SK-N-SH (cell line): ENCODE results near the gene ZNF548. TPM values are rescaled to one million over a fixed set of nuclear protein-coding genes. Genes with fewer than 3 reads are reported as not detected.
"Not testable (repeated sequence)": the region's sequence is repeated elsewhere in the genome, so short reads cannot be mapped to it uniquely, and the experiment has no call there.

Experiments
- CTCF ChIA-PET: fragments of 300-600, 350-600 bp; formaldehyde crosslinking; extraction: SDS; loops from one replicate; lab custom pipeline; 2021; lab: Yijun Ruan, JAX
- POLR2A ChIA-PET: fragments of 350-600 bp; sonication (Branson Sonifier 250); formaldehyde crosslinking; extraction: SDS; loops from one replicate; lab custom pipeline; 2020; ENCODE audit warnings: antibody characterized with exemption, inconsistent platforms; lab: Yijun Ruan, JAX
- DNase-seq: peaks from one replicate; pipeline ENCODE4 v3.0.0; 2012
- H2AFZ ChIP-seq: fragments of 200-600 bp; sonication (generic); 2 replicates; pipeline ENCODE4 v1.8.1; 2016; ENCODE audit warnings: antibody characterized with exemption, mild to moderate bottlenecking, low read depth
- H3F3A ChIP-seq: fragments of 200-600 bp; sonication (generic); replicated peaks from 2 replicates; pipeline ENCODE3; 2016; ENCODE audit warnings: antibody characterized with exemption, mild to moderate bottlenecking; ENCODE audit not compliant: insufficient read depth
- H3K27ac ChIP-seq, 2 experiments: fragments of 200-500 bp in 1 of 2; fragments of 200-600 bp in 1 of 2; sonication (Bioruptor generic) in 1 of 2; sonication (generic), shearing (Covaris generic) in 1 of 2; 2 replicates each; pipeline versions ENCODE4 v1.5.1 to v1.6.1; 2014 to 2016; ENCODE audit warnings: low read depth in 2 of 2, inconsistent platforms in 1 of 2, low read length in 1 of 2, mild to moderate bottlenecking in 1 of 2, mixed read lengths in 1 of 2
- H3K27me3 ChIP-seq: fragments of 200-600 bp; sonication (generic), shearing (Covaris generic); 2 replicates; pipeline ENCODE4 v1.6.1; 2016; ENCODE audit warnings: mixed run types; ENCODE audit not compliant: insufficient read depth
- H3K36me3 ChIP-seq, 2 experiments: fragments of 200-500 bp in 1 of 2; fragments of 200-600 bp in 1 of 2; sonication (Bioruptor generic) in 1 of 2; sonication (generic) in 1 of 2; replicated peaks in 1 of 2; 2 replicates each; pipeline versions ENCODE3 to v1.5.1; 2014 to 2016; ENCODE audit warnings: low read length in 1 of 2, mild to moderate bottlenecking in 1 of 2; ENCODE audit not compliant: insufficient read depth in 2 of 2, control insufficient read depth in 1 of 2
- H3K4me1 ChIP-seq, 2 experiments: fragments of 200-500 bp in 1 of 2; fragments of 200-600 bp in 1 of 2; sonication (Bioruptor generic) in 1 of 2; sonication (generic), shearing (Covaris generic) in 1 of 2; 2 replicates each; pipeline versions ENCODE4 v1.5.1 to v1.6.1; 2014 to 2016; ENCODE audit warnings: low read depth in 1 of 2, low read length in 1 of 2, mixed run types in 1 of 2; ENCODE audit not compliant: insufficient read depth in 2 of 2, control insufficient read depth in 1 of 2
- H3K4me2 ChIP-seq: fragments of 200-600 bp; sonication (generic), shearing (Covaris generic); 2 replicates; pipeline ENCODE4 v1.6.1; 2017; ENCODE audit warnings: mixed run types
- H3K4me3 ChIP-seq, 2 experiments: fragments of 200-500 bp in 1 of 2; fragments of 200-600 bp in 1 of 2; sonication (Bioruptor generic) in 1 of 2; sonication (generic), shearing (Covaris generic) in 1 of 2; 2 replicates each; pipeline versions ENCODE4 v1.5.1 to v1.8.1; 2014 to 2016; ENCODE audit warnings: low read depth in 2 of 2, inconsistent platforms in 1 of 2, low read length in 1 of 2, mild to moderate bottlenecking in 1 of 2, mixed read lengths in 1 of 2, moderate library complexity in 1 of 2
- H3K79me2 ChIP-seq: fragments of 200-600 bp; sonication (generic); 2 replicates; pipeline ENCODE4 v1.8.1; 2017; ENCODE audit warnings: mild to moderate bottlenecking; ENCODE audit not compliant: insufficient read depth
- H3K9ac ChIP-seq: fragments of 200-600 bp; sonication (generic); 2 replicates; pipeline ENCODE4 v1.6.1; 2017; ENCODE audit warnings: mixed run types
- H3K9me2 ChIP-seq: fragments of 200-600 bp; sonication (generic); 2 replicates; pipeline ENCODE4 v1.6.1; 2017; ENCODE audit warnings: mixed run types
- H3K9me3 ChIP-seq: fragments of 200-600 bp; sonication (generic); 2 replicates; pipeline ENCODE4 v1.6.1; 2017; ENCODE audit warnings: mixed run types, mild to moderate bottlenecking, moderate library complexity
- H4K20me1 ChIP-seq: fragments of 200-600 bp; sonication (generic); 2 replicates; pipeline ENCODE4 v1.6.1; 2017; ENCODE audit warnings: mild to moderate bottlenecking, mixed run types; ENCODE audit not compliant: insufficient read depth
- CTCF ChIP-seq: fragments of 200-600 bp; sonication (generic); IDR thresholded peaks from 2 replicates; pipeline ENCODE4 v1.6.1; 2017; ENCODE audit warnings: antibody characterized with exemption, mild to moderate bottlenecking, moderate library complexity
- EP300 ChIP-seq, 2 experiments: IDR thresholded peaks; 2 replicates each; pipeline versions ENCODE4 v1.4.0 to v1.6.1; 2012; ENCODE audit warnings: borderline replicate concordance in 1 of 2, low read depth in 1 of 2, low read length in 1 of 2
- GABPA ChIP-seq: IDR thresholded peaks from 2 replicates; pipeline ENCODE4 v1.4.0; 2012; ENCODE audit warnings: low read depth, mild to moderate bottlenecking
- GATA2 ChIP-seq: sonication (generic); formaldehyde crosslinking; IDR thresholded peaks from 2 replicates; pipeline ENCODE4 v1.5.0; 2020; ENCODE audit warnings: mild to moderate bottlenecking, missing genetic modification reagents
- NRF1 ChIP-seq: IDR thresholded peaks from 2 replicates; pipeline ENCODE4 v1.6.1; 2012; ENCODE audit warnings: low read depth, mild to moderate bottlenecking, low read length
- POLR2AphosphoS5 ChIP-seq: IDR thresholded peaks from 2 replicates; pipeline ENCODE4 v1.6.1; 2012; ENCODE audit warnings: low read depth, low read length
- USF2 ChIP-seq: fragments of 150-350 bp; IDR thresholded peaks from 2 replicates; pipeline ENCODE4 v1.6.1; 2017; ENCODE audit warnings: antibody characterized with exemption, low read length, low read depth, borderline replicate concordance
- WGBS: methylation state at CpG from one replicate; pipeline ENCODE4 v1.1.6; 2017; ENCODE audit warnings: low lambda C conversion rate; 5-methylcytosine and 5-hydroxymethylcytosine counted together
- polyA plus RNA-seq, 3 experiments: library from polyadenylated mRNA; depleted of rRNA; stranded (reverse); fragments of >200 nt; gene quantifications; 2 replicates each; pipeline ENCODE4 v1.2.3, GENCODE V29; 2012
- TF ChIP-seq, protein P1 (sequence below): IDR thresholded peaks from 2 replicates; pipeline ENCODE4 v1.4.0; 2012; ENCODE audit warnings: low read depth, borderline replicate concordance

ZNF548 gene
- polyA plus RNA-seq, 1 of the 3 experiments (the other 2 are of a cell fraction): 6.8 TPM

- TF ChIP-seq USF2: no peak
Measured at GRCh38 chr19:57366776-57367175, 22.9 kb upstream of the ZNF548 start (continued).

GRCh38 chr19:57374179-57374578, 15.5 kb upstream of the ZNF548 start:
- Histone ChIP-seq H3K36me3 (peaks cover 33 to 34% of the 10 kb centered on the region in 2 experiments), H3F3A (no peaks in the 10 kb centered on the region), H3K27ac (no peak overlapping the region), H3K4me1 (no peaks in the 10 kb centered on the region), H3K4me3 (no peak overlapping the region), H3K9ac (no peak overlapping the region), H3K27me3 (no peaks in the 10 kb centered on the region), H3K4me2 (no peak overlapping the region), H4K20me1 (no peaks in the 10 kb centered on the region), H2AFZ (no peak overlapping the region), H3K9me3 (no peaks in the 10 kb centered on the region; the same call in 1 of the 2 replicates), H3K79me2 (no peaks in the 10 kb centered on the region), H3K9me2 (no peaks in the 10 kb centered on the region)
- WGBS: 77% methylated on average over 4 of the region's 6 CpGs
- ChIA-PET CTCF (no interaction called here), POLR2A (no interaction called here)
- TF ChIP-seq EP300 (IDR thresholded peaks at IDR 0.05; ENCODE audit: borderline replicate concordance in 1 of 2, low read depth in 1 of 2, low read length in 1 of 2) (no peak), CTCF (no peak), GATA2 (CRISPR knock-in tag) (no peak), GABPA (no peak), POLR2AphosphoS5 (no peak), NRF1 (no peak)
- TF ChIP-seq, protein P1, sequence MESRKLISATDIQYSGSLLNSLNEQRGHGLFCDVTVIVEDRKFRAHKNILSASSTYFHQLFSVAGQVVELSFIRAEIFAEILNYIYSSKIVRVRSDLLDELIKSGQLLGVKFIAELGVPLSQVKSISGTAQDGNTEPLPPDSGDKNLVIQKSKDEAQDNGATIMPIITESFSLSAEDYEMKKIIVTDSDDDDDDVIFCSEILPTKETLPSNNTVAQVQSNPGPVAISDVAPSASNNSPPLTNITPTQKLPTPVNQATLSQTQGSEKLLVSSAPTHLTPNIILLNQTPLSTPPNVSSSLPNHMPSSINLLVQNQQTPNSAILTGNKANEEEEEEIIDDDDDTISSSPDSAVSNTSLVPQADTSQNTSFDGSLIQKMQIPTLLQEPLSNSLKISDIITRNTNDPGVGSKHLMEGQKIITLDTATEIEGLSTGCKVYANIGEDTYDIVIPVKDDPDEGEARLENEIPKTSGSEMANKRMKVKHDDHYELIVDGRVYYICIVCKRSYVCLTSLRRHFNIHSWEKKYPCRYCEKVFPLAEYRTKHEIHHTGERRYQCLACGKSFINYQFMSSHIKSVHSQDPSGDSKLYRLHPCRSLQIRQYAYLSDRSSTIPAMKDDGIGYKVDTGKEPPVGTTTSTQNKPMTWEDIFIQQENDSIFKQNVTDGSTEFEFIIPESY: no peak
- DNase-seq: no peak

- DNase-seq, H3K9me3 ChIP-seq, H3K27me3 ChIP-seq, H3K9ac ChIP-seq, H3K4me3 ChIP-seq, H3K27ac ChIP-seq, H3F3A ChIP-seq, POLR2A ChIA-PET, H3K4me2 ChIP-seq, H3K4me1 ChIP-seq, H2AFZ ChIP-seq, H3K9me2 ChIP-seq, H3K79me2 ChIP-seq, CTCF ChIA-PET, H4K20me1 ChIP-seq: not testable (repeated sequence)
- WGBS: 85% methylated on average over 2 of the region's 2 CpGs
- peaks cover 33 to 34% of the 10 kb centered on the region in 2 experiments for H3K36me3 ChIP-seq
Measured at GRCh38 chr19:57374647-57375046, 15.0 kb upstream of the ZNF548 start.
